GM19455 (cell line): ENCODE results near the gene RCE1.
A peak's percentile ranks its signal among the peaks of the same experiment; 100 is the strongest.
"Not testable (repeated sequence)": the region's sequence is repeated elsewhere in the genome, so short reads cannot be mapped to it uniquely, and the experiment has no call there.

ENCODE experiments used
- ATAC-seq: cut with Tn5 transposase; IDR thresholded peaks from one replicate; pipeline ENCODE4 v1.9.1; 2021; ENCODE audit not compliant: unreplicated experiment

RCE1 gene

GRCh38 chr11:66842896-66843775, at the start of gene RCE1:
Gene RCE1 (plus strand): TSS chr11:66843441. CDS start chr11:66843456, 15 bp downstream.
- ATAC-seq: peak; percentile 83

GRCh38 chr11:66799815-66800214, 43.4 kb upstream of the RCE1 start:
- ATAC-seq: not testable (repeated sequence)

GRCh38 chr11:66800720-66801428, 42.4 kb upstream of the RCE1 start:
- no peak for ATAC-seq

GRCh38 chr11:66809592-66809991, 33.6 kb upstream of the RCE1 start:
- ATAC-seq: no peak

GRCh38 chr11:66810576-66811185, 32.6 kb upstream of the RCE1 start:
- ATAC-seq: no peak

GRCh38 chr11:66814678-66815077, 28.6 kb upstream of the RCE1 start:
- no peak for ATAC-seq

- no peak for ATAC-seq
Measured at GRCh38 chr11:66815646-66816045, 27.6 kb upstream of the RCE1 start.

- ATAC-seq: no peak
Measured at GRCh38 chr11:66818231-66818955, 24.8 kb upstream of the RCE1 start.

GRCh38 chr11:66820381-66820780, 22.9 kb upstream of the RCE1 start:
- ATAC-seq: no peak

- no peak for ATAC-seq
Measured at GRCh38 chr11:66820901-66821300, 22.3 kb upstream of the RCE1 start.

GRCh38 chr11:66823700-66824099, 19.5 kb upstream of the RCE1 start:
- ATAC-seq: no peak

- ATAC-seq: not testable (repeated sequence)
Measured at GRCh38 chr11:66824573-66824972, 18.7 kb upstream of the RCE1 start.

- no peak for ATAC-seq
Measured at GRCh38 chr11:66834539-66834845, 8.7 kb upstream of the RCE1 start.

- ATAC-seq: no peak
Measured at GRCh38 chr11:66834943-66835342, 8.3 kb upstream of the RCE1 start.

GRCh38 chr11:66835768-66836405, 7.4 kb upstream of the RCE1 start:
- no peak for ATAC-seq

GRCh38 chr11:66840317-66841091, 2.7 kb upstream of the RCE1 start:
- ATAC-seq: no peak

- no peak for ATAC-seq
Measured at GRCh38 chr11:66841861-66842260, 1.4 kb upstream of the RCE1 start.

GRCh38 chr11:66842501-66842895, 743 bp upstream of the RCE1 start:
- ATAC-seq: no peak

GRCh38 chr11:66843776-66844495, 695 bp downstream of the RCE1 start:
- no peak for ATAC-seq
